ENCODE data around the gene SLIT3.
A peak's percentile ranks its signal among the peaks of the same experiment; 100 is the strongest.

Gene SLIT3

GRCh38 chr5:169300468-169301385 is at the start of gene SLIT3:
TSS of gene SLIT3 (minus strand) at chr5:169301139. CDS start at chr5:169300709, 430 bp downstream.
- DNase-seq (ENCODE audit: low spot score): peak; percentile 52

DNA sequence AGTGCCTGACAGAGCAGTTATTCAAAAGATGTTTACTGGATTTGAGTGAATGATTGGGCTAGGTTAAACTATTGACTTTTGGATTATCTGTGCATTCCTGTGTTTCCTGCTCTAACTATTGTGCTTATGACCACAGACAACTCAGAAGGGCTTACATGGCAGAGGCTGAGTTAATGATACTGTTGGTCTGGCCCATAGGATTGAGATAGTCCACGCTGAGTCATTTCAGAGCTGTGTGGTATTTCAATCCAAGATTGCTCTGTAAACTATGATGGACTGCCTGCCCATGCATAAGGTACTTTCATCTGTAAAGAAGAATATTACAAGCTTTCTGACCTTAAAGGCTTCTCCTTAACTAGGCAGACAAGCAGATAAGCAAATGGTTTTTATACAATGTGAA is 49.1 kb upstream of the SLIT3 start:
- DNase-seq (ENCODE audit: low spot score): no peak

DNA sequence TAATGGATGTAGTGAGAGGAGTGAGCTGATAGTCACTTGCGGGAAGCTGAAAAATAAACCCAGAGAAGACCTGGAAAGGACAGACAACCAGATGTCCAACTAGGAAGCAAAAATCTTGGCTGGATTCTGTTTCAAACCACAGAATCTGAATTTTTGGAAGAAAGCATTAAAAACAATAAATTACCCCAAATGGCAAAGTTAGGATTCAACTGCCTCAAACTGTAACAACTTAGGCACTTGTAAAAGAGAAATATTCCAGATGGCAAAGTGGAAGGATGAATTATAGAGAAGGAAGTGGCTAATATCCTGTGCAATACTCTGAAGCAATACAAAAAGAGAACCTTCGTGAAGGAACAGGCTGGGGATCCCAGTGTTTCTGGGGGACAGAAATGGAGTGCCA is 46.8 kb upstream of the SLIT3 start:
- DNase-seq (ENCODE audit: low spot score): no peak

DNA sequence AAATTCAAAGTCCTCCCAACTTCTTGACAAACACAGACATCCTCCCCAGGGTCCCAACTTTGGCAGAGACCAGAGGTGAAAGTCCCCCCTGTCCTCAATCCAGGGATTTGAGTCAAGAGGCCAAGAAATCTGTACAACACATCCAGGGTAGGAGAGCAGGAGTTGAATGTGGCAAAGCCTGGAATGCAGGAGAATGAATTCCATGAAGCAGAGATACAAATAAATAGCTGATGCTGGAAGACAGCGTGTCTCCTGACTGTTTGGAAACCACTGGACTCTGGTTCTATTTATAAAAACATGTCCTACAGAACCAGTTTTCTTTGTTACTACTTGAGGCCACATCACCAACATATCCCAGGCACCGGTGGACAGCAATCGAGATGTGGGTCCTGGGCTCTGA is 43.7 kb upstream of the SLIT3 start:
- no peak for DNase-seq (ENCODE audit: low spot score)

DNA sequence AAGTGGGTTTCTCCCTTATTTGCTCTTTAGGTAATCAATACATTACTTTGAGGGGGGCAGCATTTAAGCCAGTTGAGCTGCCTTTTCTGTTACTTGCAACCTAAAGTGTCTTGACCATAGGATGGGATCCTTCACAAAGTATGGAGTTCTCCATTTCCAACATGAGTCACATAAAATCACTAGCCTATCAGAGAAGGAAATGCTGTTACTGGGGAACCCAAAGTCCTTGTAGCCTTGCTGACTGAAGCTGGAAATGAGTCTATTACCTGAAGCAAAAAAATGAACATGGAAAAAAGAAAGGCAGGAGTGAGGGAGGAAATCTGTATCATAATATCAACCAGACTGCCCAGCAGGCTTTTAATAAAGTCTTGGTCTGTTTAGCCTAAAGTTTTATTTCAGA is 42.8 kb upstream of the SLIT3 start:
- DNase-seq (ENCODE audit: low spot score): no peak

- DNase-seq (ENCODE audit: low spot score): no peak
Observed at GRCh38 chr5:169341556-169341955, 40.6 kb upstream of the SLIT3 start.

DNA sequence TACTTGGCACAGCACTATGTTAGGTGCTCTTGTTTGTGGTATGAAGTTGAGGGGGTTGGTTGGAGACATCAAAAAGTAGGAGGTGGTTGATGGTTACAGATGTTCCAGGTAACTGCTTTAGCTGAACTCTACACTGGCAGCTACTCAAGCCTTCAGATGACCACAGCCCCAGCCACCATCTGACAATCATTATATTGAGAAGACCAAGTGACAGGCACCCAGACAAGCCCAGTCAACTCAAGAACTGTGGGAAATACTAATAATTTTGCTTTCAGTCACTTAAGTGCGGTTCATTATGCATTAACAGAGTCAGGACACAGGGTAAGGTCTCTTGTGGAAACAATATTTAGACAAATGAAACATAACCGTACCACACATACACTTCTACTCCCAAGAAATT is 38.9 kb upstream of the SLIT3 start:
- DNase-seq (ENCODE audit: low spot score): no peak

DNA sequence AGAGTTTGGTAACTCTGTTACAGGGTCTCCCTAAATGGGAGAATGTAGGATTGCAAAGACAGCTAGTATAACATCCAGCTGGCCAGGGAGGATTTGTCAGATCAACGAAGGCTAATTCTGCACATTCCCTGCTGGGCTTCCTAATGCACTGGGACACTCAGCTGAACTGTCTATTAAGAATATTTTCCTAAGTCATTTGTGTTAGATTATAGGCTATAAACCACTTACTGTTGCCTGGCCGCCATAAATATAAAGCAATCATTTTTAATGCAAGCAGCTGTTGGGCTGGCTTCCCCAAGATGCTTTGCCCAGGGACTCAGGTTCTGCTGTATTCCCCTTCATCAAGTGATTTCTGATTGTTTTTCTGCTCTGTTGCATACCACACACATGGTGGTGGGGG is 35.3 kb upstream of the SLIT3 start:
- DNase-seq (ENCODE audit: low spot score): no peak

GRCh38 chr5:169335806-169336205 is 34.9 kb upstream of the SLIT3 start:
- DNase-seq (ENCODE audit: low spot score): no peak

GRCh38 chr5:169333518-169333917 is 32.6 kb upstream of the SLIT3 start:
- no peak for DNase-seq (ENCODE audit: low spot score)

GRCh38 chr5:169331292-169331852 is 30.4 kb upstream of the SLIT3 start:
- DNase-seq (ENCODE audit: low spot score): no peak

DNA sequence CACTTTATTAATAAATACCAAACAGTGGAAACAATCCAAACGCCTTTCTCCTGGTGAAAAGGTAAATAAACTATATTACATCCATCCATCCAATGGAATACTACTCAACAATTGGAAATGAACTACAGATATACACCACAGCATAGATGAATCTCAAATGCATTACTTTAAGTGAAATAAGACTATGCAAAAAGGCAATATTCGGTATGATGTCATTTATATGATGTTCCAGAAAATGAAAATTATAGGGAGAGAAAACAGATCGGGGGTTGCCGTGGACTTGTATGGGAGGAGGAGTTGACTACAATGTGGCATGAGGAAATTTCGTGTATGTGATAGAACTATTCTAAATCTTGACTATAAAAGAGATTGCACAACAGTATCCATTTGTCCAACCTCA is 27.5 kb upstream of the SLIT3 start:
- no peak for DNase-seq (ENCODE audit: low spot score)

- no peak for DNase-seq (ENCODE audit: low spot score)
Observed at GRCh38 chr5:169325273-169325672, 24.3 kb upstream of the SLIT3 start.

- no peak for DNase-seq (ENCODE audit: low spot score)
Observed at GRCh38 chr5:169318556-169318955, 17.6 kb upstream of the SLIT3 start.

GRCh38 chr5:169307646-169308045 is 6.7 kb upstream of the SLIT3 start:
- DNase-seq (ENCODE audit: low spot score): no peak

GRCh38 chr5:169305366-169305765 is 4.4 kb upstream of the SLIT3 start:
- no peak for DNase-seq (ENCODE audit: low spot score)

- DNase-seq (ENCODE audit: low spot score): no peak
Observed at GRCh38 chr5:169304175-169304574, 3.2 kb upstream of the SLIT3 start.

- no peak for DNase-seq (ENCODE audit: low spot score)
Observed at GRCh38 chr5:169303119-169303515, 2.2 kb upstream of the SLIT3 start.

GRCh38 chr5:169302491-169303118 is 1.7 kb upstream of the SLIT3 start:
- DNase-seq (ENCODE audit: low spot score): peak; percentile 66

DNA sequence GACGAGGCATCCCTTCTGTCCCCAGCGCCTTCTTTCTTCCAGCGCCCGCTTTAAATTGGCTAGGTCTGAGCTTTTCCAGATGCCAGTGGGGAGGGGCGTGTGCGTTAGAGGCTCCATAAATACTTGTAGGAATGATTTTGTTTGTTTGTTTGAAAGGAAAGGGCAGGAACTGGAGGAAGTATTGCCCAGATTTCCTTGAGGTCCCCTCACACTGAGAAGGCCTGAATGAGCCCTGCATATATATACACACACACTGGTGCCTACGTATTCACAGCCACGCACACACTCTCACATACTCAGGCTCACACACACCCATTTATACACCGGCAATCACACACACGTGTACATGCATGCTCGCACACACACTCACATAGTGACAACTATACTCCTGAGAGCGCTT is 1.0 kb upstream of the SLIT3 start:
- no peak for DNase-seq (ENCODE audit: low spot score)

GRCh38 chr5:169301386-169301934 is 521 bp upstream of the SLIT3 start:
- no peak for DNase-seq (ENCODE audit: low spot score)

DNA sequence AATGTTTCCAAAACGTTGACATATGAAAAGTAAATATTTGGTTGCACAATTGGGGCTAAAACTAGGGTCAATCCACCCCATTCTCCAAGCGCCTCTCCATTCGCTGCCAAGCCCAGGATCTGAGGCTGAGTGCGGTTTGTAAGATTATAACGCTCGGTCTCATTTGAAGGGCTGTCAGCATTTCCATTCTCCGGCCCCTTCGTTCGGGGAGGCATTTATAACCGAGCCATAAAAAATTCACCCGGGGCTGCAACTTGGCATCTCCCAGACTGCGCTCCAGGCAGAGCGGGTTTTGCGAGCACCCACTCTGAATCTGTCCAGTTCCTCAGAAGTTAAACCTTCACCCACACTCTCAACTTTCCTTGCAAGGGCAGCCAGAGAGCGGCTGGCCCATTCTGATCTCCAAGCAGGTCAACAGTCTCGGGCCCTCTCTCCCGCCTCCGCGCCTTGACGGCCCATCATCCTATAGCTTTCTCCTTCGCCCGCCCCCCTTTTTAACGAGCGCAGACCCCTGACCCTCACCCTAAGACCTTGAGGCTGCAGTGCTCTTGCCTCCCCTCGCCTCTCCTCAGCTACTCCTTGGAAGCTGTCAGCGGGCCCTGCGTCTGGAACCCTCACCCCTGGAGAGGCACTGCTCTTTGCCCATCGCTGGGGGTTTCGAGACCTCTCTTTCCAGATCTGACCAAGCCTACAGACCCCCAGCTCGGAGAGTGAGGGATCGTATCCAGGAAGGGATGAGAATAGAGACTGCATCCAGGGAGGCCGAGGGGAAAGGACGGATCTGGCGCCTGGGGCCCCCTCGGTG is 1.1 kb downstream of the SLIT3 start:
- DNase-seq (ENCODE audit: low spot score): no peak

Data from D341Med (cell line).